Ovary (tissue), 9 donors: ENCODE data around the gene PLCB4. TPM values are rescaled to one million over a fixed set of nuclear protein-coding genes. Genes with fewer than 3 reads are reported as not detected.

ENCODE experiments used
- DNase-seq, 5 donors: peaks; one replicate each; pipeline ENCODE4 v3.0.0-alpha.2; 2019 to 2020
- H3K27ac ChIP-seq, 2 donors: fragments of 200-600 bp; one replicate each; pipeline versions ENCODE4 v1.5.1 to v1.8.0; 2019 to 2022
- H3K27me3 ChIP-seq: fragments of 200-600 bp; one replicate; pipeline ENCODE4 v1.8.0; 2022
- H3K36me3 ChIP-seq: fragments of 200-600 bp; sonication (generic); one replicate; pipeline ENCODE4 v1.5.1; 2019
- H3K4me1 ChIP-seq: one replicate; pipeline ENCODE4 v1.8.1; 2013; ENCODE audit warnings: mild to moderate bottlenecking, moderate library complexity; ENCODE audit not compliant: insufficient read depth
- H3K4me3 ChIP-seq: fragments of 200-600 bp; sonication (generic); one replicate; pipeline ENCODE4 v1.5.1; 2017
- H3K9me3 ChIP-seq, 2 donors: fragments of 200-600 bp in 1 of 2; sonication (generic) in 1 of 2; one replicate each; pipeline versions ENCODE4 v1.5.1 to v1.8.1; 2013 to 2019; ENCODE audit warnings: mild to moderate bottlenecking in 1 of 2, moderate library complexity in 1 of 2
- CTCF ChIP-seq, 3 donors: fragments of 450-650 bp in 2 of 3; fragments of 200-600 bp in 1 of 3; IDR thresholded peaks; one replicate each; pipeline versions ENCODE4 v1.5.1 to v1.8.0; 2016 to 2022; ENCODE audit warnings: antibody characterized with exemption in 3 of 3, mild to moderate bottlenecking in 1 of 3
- EP300 ChIP-seq: sonication (generic); formaldehyde crosslinking; IDR thresholded peaks from one replicate; pipeline ENCODE4 v1.6.1; 2017; ENCODE audit warnings: antibody characterized with exemption
- POLR2A ChIP-seq: fragments of 450-650 bp; IDR thresholded peaks from one replicate; pipeline ENCODE4 v1.6.1; 2017; ENCODE audit warnings: antibody characterized with exemption, mild to moderate bottlenecking, moderate library complexity
- WGBS, 3 donors: extraction: QIAGEN DNeasy Blood & Tissue Kit in 1 of 3; methylation state at CpG; one replicate each; pipeline versions ENCODE4 v1.1.5 to v1.1.7; 2013 to 2017; 5-methylcytosine and 5-hydroxymethylcytosine counted together
- intact Hi-C, 4 donors: fragments of 100-400 bp; cut with DNase I; formaldehyde crosslinking; loops; one replicate each; pipeline versions ENCODE4 v1.11.0 to v1.15.1; 2022 to 2023
- polyA plus RNA-seq, 2 donors: library from polyadenylated mRNA; stranded (reverse); fragments of 200-250 nt in 1 of 2; fragments of 350-450 nt in 1 of 2; fragmentation: Illumina TruSeq in 1 of 2; extraction: RNeasy Lipid Tissue Mini Kit (QIAGEN cat#74804) in 1 of 2; gene quantifications; one replicate each; pipeline ENCODE4 v1.2.3, GENCODE V29; 2013 to 2014
- total RNA-seq, 7 donors: library from RNA; depleted of rRNA in 2 of 7; stranded (reverse); fragments of >200 nt in 2 of 7; fragmentation: NEBNext Ultra II Directional in 3 of 7; extraction: Animal tissue kit (Norgen Biotek cat#: 25700) in 3 of 7; gene quantifications; one replicate each; pipeline versions ENCODE4 v1.1.0 to v1.2.4, GENCODE V29; 2016 to 2023
- donor health status: DM: no; HTN: no; CAD: no; lungs with moderate emphysema.
- donor health status: DM: no; HTN: no; CAD: no.
- donor health status: Bipolar disorder and iron deficiency.
- donor health status: DM: yes; HTN: yes; CAD: no.
- donor health status: DM: no; HTN: no; CAD: no.
- donor health status: DM: yes; HTN: yes; CAD: no.

PLCB4 gene
- total and polyA plus RNA-seq, 9 donors, result 2.8 to 11.8 (median 5.6) TPM

DNA sequence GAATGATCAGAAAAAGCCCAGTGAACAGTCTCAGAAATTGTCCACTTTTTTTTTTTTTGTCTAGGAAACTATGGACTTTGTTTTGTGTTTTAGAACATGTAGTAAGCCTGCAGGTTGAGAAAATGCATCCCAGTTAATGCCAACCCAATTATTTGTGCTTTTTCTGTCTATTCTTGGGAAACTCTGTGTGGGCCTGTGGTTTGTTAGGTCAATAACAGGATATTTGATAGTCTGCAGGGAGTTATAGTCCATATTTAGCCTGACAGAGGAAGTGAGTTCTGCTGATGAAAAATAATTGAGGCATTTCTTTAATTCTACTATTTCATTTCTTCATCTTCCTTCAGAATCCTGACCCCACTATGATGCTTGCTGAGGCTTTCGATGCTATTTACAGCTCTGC, 291.5 kb downstream of the PLCB4 start:
- intact Hi-C loops, result loop anchor here in 1 of 4 donors (10.0 kb wide), 1 partner anchor 576 kb away; no protein-coding TSS in a partner anchor
- 88 to 96% (median 92%) methylated on average over 1 of the region's 1 CpG for WGBS, 3 donors
- Histone ChIP-seq H3K4me3 (no peak overlapping the region), H3K27me3 (no peaks in the 10 kb centered on the region), H3K36me3 (no peaks in the 10 kb centered on the region), H3K27ac (no peak overlapping the region), H3K4me1 (no peaks in the 10 kb centered on the region), H3K9me3 (no peaks in the 10 kb centered on the region)
- TF ChIP-seq POLR2A (no peak), CTCF (IDR thresholded peaks at IDR 0.05) (no peak), EP300 (no peak)
- DNase-seq, result no peak

- no peak for DNase-seq
Observed at GRCh38 chr20:9363673-9364072, 294.8 kb downstream of the PLCB4 start.

DNA sequence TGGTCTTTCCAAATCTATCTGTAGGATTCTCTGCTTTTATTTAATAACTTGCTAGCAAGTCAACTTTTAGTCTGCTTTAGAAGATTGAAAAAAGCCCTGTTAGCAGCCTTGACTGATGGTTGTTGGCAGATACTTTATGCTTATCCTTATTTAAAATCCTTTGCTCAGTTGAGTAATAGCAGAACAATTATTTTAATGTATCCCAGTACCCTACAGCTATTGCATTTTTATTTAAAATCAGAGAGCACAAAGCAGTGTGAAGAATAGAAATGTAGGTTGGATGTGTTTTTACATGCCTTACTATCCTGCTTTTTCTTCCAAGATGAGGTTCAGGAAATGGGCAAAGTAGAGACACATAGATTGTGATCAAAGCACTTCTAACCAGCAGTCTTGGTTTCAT, 298.4 kb downstream of the PLCB4 start:
- Histone ChIP-seq H3K36me3 (no peaks in the 10 kb centered on the region), H3K9me3 (no peaks in the 10 kb centered on the region), H3K27me3 (no peaks in the 10 kb centered on the region), H3K4me3 (no peak overlapping the region), H3K27ac (no peak overlapping the region), H3K4me1 (no peaks in the 10 kb centered on the region)
- no peak for DNase-seq
- TF ChIP-seq CTCF (IDR thresholded peaks at IDR 0.05), result no peak
- intact Hi-C loops, result loop anchor here in 1 of 4 donors (10.0 kb wide), 1 partner anchor 583 kb away; no protein-coding TSS in a partner anchor

More at GRCh38 chr20:9363673-9364072, 294.8 kb downstream of the PLCB4 start:
- Histone ChIP-seq H3K36me3 (no peaks in the 10 kb centered on the region), H3K4me1 (no peaks in the 10 kb centered on the region), H3K27me3 (no peaks in the 10 kb centered on the region), H3K4me3 (no peak overlapping the region), H3K27ac (no peak overlapping the region), H3K9me3 (no peaks in the 10 kb centered on the region)
- WGBS, 3 donors, result 87 to 96% (median 92%) methylated on average over 2 of the region's 2 CpGs
- intact Hi-C loops, result loop anchor here in 1 of 4 donors (10.0 kb wide), 1 partner anchor 579 kb away; no protein-coding TSS in a partner anchor
- no peak for TF ChIP-seq CTCF (IDR thresholded peaks at IDR 0.05)
- TF ChIP-seq POLR2A, result no peak
- TF ChIP-seq EP300, result no peak

- WGBS, 3 donors, result 41 to 77% (median 60%) methylated on average over 2 of the region's 2 CpGs
- TF ChIP-seq POLR2A, result no peak
- no peak for TF ChIP-seq CTCF (IDR thresholded peaks at IDR 0.05)
- TF ChIP-seq EP300, result no peak
- H3K9me3 ChIP-seq, result no peaks in the 10 kb centered on the region
- no peaks in the 10 kb centered on the region for H3K4me1 ChIP-seq
- DNase-seq, result no peak
- H3K27ac ChIP-seq, result no peak overlapping the region
- H3K36me3 ChIP-seq, result no peaks in the 10 kb centered on the region
- no peak overlapping the region for H3K4me3 ChIP-seq
- intact Hi-C loops, result loop anchor here in 1 of 4 donors (10.0 kb wide), 1 partner anchor 583 kb away; no protein-coding TSS in a partner anchor
- no peaks in the 10 kb centered on the region for H3K27me3 ChIP-seq
Observed at GRCh38 chr20:9367746-9368145, 298.9 kb downstream of the PLCB4 start.
